SK-N-SH (cell line): Measurements from ENCODE around the gene NTPCR.

Experiments
- ELF1 ChIP-seq: IDR thresholded peaks from 2 replicates; pipeline ENCODE4 v1.4.0; 2012
- FOSL2 ChIP-seq: IDR thresholded peaks from 2 replicates; pipeline ENCODE4 v1.4.0; 2012; ENCODE audit warnings: low read depth, mild to moderate bottlenecking, moderate library complexity, borderline replicate concordance
- FOXM1 ChIP-seq: IDR thresholded peaks from 2 replicates; pipeline ENCODE4 v1.4.0; 2012; ENCODE audit warnings: low read depth, mild to moderate bottlenecking
- POLR2AphosphoS5 ChIP-seq: IDR thresholded peaks from 2 replicates; pipeline ENCODE4 v1.6.1; 2012; ENCODE audit warnings: low read depth, low read length
- RAD21 ChIP-seq: IDR thresholded peaks from 2 replicates; pipeline ENCODE4 v1.6.1; 2012; ENCODE audit warnings: mild to moderate bottlenecking, low read length
- RFX5 ChIP-seq: IDR thresholded peaks from 2 replicates; pipeline ENCODE4 v1.6.1; 2012; ENCODE audit warnings: mild to moderate bottlenecking, improper control_type of control experiment, low read length
- SMC3 ChIP-seq: IDR thresholded peaks from 2 replicates; pipeline ENCODE4 v1.6.1; 2012; ENCODE audit warnings: low read depth, low read length, improper control_type of control experiment
- TAF1 ChIP-seq: IDR thresholded peaks from 2 replicates; pipeline ENCODE4 v1.6.1; 2012; ENCODE audit warnings: low read depth, mild to moderate bottlenecking, low read length, moderate library complexity, borderline replicate concordance
- YY1 ChIP-seq: IDR thresholded peaks from 2 replicates; pipeline ENCODE4 v1.4.0; 2012; ENCODE audit warnings: low read depth, mild to moderate bottlenecking
- TF ChIP-seq, protein P1 (sequence below): fragments of 200-600 bp; sonication (generic); IDR thresholded peaks from 2 replicates; pipeline ENCODE4 v1.6.1; 2017; ENCODE audit warnings: antibody characterized with exemption, mild to moderate bottlenecking, moderate library complexity
- TF ChIP-seq, protein P2 (sequence below): IDR thresholded peaks from 2 replicates; pipeline ENCODE4 v1.6.1; 2012; ENCODE audit warnings: mild to moderate bottlenecking, low read depth, low read length, moderate library complexity

DNA sequence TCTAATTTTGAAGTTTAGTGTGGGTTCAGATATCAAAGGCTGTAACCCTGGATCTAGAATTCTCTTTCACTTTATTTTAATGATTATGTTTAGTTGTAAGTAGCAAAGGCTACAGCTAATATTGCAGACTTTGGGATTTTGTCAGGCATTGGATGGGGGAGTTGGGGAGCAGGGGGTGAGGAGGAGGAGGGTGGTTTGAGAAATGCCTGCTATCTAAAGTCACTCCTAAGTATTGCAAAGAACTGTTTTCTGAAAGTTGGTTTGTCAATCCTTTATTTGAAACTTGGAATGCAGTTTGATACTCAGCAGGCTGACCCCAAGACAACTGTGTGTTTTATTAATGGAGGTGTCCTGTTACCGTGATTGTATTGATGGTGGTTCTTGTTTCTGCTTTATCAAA, 1.2 kb downstream of the NTPCR start:
- TF ChIP-seq RAD21: no peak
- no peak for TF ChIP-seq TAF1
- TF ChIP-seq POLR2AphosphoS5: no peak
- TF ChIP-seq, protein P1, sequence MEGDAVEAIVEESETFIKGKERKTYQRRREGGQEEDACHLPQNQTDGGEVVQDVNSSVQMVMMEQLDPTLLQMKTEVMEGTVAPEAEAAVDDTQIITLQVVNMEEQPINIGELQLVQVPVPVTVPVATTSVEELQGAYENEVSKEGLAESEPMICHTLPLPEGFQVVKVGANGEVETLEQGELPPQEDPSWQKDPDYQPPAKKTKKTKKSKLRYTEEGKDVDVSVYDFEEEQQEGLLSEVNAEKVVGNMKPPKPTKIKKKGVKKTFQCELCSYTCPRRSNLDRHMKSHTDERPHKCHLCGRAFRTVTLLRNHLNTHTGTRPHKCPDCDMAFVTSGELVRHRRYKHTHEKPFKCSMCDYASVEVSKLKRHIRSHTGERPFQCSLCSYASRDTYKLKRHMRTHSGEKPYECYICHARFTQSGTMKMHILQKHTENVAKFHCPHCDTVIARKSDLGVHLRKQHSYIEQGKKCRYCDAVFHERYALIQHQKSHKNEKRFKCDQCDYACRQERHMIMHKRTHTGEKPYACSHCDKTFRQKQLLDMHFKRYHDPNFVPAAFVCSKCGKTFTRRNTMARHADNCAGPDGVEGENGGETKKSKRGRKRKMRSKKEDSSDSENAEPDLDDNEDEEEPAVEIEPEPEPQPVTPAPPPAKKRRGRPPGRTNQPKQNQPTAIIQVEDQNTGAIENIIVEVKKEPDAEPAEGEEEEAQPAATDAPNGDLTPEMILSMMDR: no peak
- TF ChIP-seq FOXM1: no peak
- no peak for TF ChIP-seq ELF1
- TF ChIP-seq SMC3: no peak
- TF ChIP-seq YY1: no peak
- TF ChIP-seq FOSL2: no peak
- no peak for TF ChIP-seq RFX5
- TF ChIP-seq, protein P2, sequence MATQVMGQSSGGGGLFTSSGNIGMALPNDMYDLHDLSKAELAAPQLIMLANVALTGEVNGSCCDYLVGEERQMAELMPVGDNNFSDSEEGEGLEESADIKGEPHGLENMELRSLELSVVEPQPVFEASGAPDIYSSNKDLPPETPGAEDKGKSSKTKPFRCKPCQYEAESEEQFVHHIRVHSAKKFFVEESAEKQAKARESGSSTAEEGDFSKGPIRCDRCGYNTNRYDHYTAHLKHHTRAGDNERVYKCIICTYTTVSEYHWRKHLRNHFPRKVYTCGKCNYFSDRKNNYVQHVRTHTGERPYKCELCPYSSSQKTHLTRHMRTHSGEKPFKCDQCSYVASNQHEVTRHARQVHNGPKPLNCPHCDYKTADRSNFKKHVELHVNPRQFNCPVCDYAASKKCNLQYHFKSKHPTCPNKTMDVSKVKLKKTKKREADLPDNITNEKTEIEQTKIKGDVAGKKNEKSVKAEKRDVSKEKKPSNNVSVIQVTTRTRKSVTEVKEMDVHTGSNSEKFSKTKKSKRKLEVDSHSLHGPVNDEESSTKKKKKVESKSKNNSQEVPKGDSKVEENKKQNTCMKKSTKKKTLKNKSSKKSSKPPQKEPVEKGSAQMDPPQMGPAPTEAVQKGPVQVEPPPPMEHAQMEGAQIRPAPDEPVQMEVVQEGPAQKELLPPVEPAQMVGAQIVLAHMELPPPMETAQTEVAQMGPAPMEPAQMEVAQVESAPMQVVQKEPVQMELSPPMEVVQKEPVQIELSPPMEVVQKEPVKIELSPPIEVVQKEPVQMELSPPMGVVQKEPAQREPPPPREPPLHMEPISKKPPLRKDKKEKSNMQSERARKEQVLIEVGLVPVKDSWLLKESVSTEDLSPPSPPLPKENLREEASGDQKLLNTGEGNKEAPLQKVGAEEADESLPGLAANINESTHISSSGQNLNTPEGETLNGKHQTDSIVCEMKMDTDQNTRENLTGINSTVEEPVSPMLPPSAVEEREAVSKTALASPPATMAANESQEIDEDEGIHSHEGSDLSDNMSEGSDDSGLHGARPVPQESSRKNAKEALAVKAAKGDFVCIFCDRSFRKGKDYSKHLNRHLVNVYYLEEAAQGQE: no peak
